Lower leg skin (tissue), 4 donors: Measurements from ENCODE around the gene NFASC. TPM values are rescaled to one million over a fixed set of nuclear protein-coding genes. Genes with fewer than 3 reads are reported as not detected.

Experiments used
- DNase-seq, 2 donors: peaks; one replicate each; pipeline ENCODE4 v3.0.0-alpha.2; 2019; ENCODE audit warnings: low spot score in 2 of 2
- H3K4me3 ChIP-seq: fragments of 200-600 bp; sonication (generic); 2 replicates; pipeline ENCODE4 v1.5.1; 2017; ENCODE audit warnings: mild to moderate bottlenecking, low read depth; ENCODE audit not compliant: poor library complexity, severe bottlenecking
- CTCF ChIP-seq, 3 donors: fragments of 450-650 bp; IDR thresholded peaks; one replicate each; pipeline ENCODE4 v1.5.1; 2016; ENCODE audit warnings: antibody characterized with exemption in 3 of 3, mild to moderate bottlenecking in 3 of 3, moderate library complexity in 2 of 3
- POLR2A ChIP-seq, 2 donors: fragments of 450-650 bp; IDR thresholded peaks; one replicate each; pipeline ENCODE4 v1.6.1; 2016 to 2017; ENCODE audit warnings: antibody characterized with exemption in 2 of 2, mild to moderate bottlenecking in 1 of 2, moderate library complexity in 1 of 2
- WGBS, 2 donors: methylation state at CpG; one replicate each; pipeline ENCODE4 v1.1.5; 2018; 5-methylcytosine and 5-hydroxymethylcytosine counted together
- intact Hi-C: fragments of 100-400 bp; cut with DNase I; formaldehyde crosslinking; loops from one replicate; pipeline ENCODE4 v1.15.0; 2023; ENCODE audit warnings: low total_unique reads
- total RNA-seq, 4 donors: library from RNA; depleted of rRNA; stranded (reverse); fragments of >200 nt; gene quantifications; one replicate each; pipeline ENCODE4 v1.1.0, GENCODE V29; 2016

NFASC gene
- total RNA-seq, 4 donors from 2014 or later, result 10.2 to 17.2 (median 14.2) TPM

- 62 to 64% methylated on average over 4 of the region's 4 CpGs for WGBS, 2 donors
- no peak for TF ChIP-seq CTCF (IDR thresholded peaks at IDR 0.05)
- no peak for TF ChIP-seq POLR2A (IDR thresholded peaks at IDR 0.05)
- no peak for DNase-seq
- no peak overlapping the region for H3K4me3 ChIP-seq
- intact Hi-C loops, result no loop called here
Observed at GRCh38 chr1:205028924-205029323, 158.3 kb downstream of the NFASC start.

GRCh38 chr1:205030241-205030640 is 159.6 kb downstream of the NFASC start:
- no peak overlapping the region for H3K4me3 ChIP-seq
- intact Hi-C loops, result no loop called here
- no peak for DNase-seq
- WGBS, 2 donors, result 65 to 71% methylated on average over 6 of the region's 6 CpGs
- TF ChIP-seq CTCF (IDR thresholded peaks at IDR 0.05) (no peak), POLR2A (IDR thresholded peaks at IDR 0.05) (no peak)

- 53 to 60% methylated on average over 9 to 11 of the region's 11 CpGs for WGBS, 2 donors
- TF ChIP-seq POLR2A (IDR thresholded peaks at IDR 0.05) (no peak), CTCF (IDR thresholded peaks at IDR 0.05) (no peak)
- intact Hi-C loops, result no loop called here
- H3K4me3 ChIP-seq, result no peak overlapping the region
- DNase-seq, result no peak
Observed at GRCh38 chr1:205030896-205031295, 160.2 kb downstream of the NFASC start.

GRCh38 chr1:205032508-205032907 is 161.8 kb downstream of the NFASC start:
- no peak overlapping the region for H3K4me3 ChIP-seq
- DNase-seq, result no peak
- intact Hi-C loops, result no loop called here
- no peak for TF ChIP-seq POLR2A (IDR thresholded peaks at IDR 0.05)
- no peak for TF ChIP-seq CTCF (IDR thresholded peaks at IDR 0.05)
- 81 to 84% methylated on average over 7 of the region's 7 CpGs for WGBS, 2 donors

GRCh38 chr1:205037539-205037938 is 166.9 kb downstream of the NFASC start:
- no peak for DNase-seq
- TF ChIP-seq POLR2A (IDR thresholded peaks at IDR 0.05) (no peak), CTCF (IDR thresholded peaks at IDR 0.05) (no peak)
- WGBS, 2 donors, result 82 to 86% methylated on average over 9 of the region's 9 CpGs
- no peak overlapping the region for H3K4me3 ChIP-seq
- intact Hi-C loops, result no loop called here

- WGBS, 2 donors, result 86 to 88% methylated on average over 6 of the region's 6 CpGs
- intact Hi-C loops, result no loop called here
Observed at GRCh38 chr1:205038132-205038786, 167.6 kb downstream of the NFASC start.

More at GRCh38 chr1:205038132-205038786, 167.6 kb downstream of the NFASC start:
- TF ChIP-seq CTCF (IDR thresholded peaks at IDR 0.05), result no peak
- TF ChIP-seq POLR2A (IDR thresholded peaks at IDR 0.05), result no peak
- DNase-seq, result no peak
- H3K4me3 ChIP-seq, result no peak overlapping the region
